ENCODE measurements around the gene HSPB8.

The HSPB8 gene

GRCh38 chr12:119178544-119179334 lies at the start of gene HSPB8:
Gene HSPB8, plus strand, starts transcription at chr12:119178931. Its CDS starts 382 bp downstream, at chr12:119179313.
- no peak for TF ChIP-seq CTCF (IDR thresholded peaks at IDR 0.05; ENCODE audit: low read depth, low read length)
- H3K4me3 ChIP-seq (ENCODE audit: low read depth, low read length), result peak within 1 kb of the TSS; percentile 63

GRCh38 chr12:119129827-119130434 lies 48.8 kb upstream of the HSPB8 start:
- H3K4me3 ChIP-seq (ENCODE audit: low read depth, low read length), result no peak overlapping the region
- no peak for TF ChIP-seq CTCF (IDR thresholded peaks at IDR 0.05; ENCODE audit: low read depth, low read length)

- no peak for TF ChIP-seq CTCF (IDR thresholded peaks at IDR 0.05; ENCODE audit: low read depth, low read length)
- H3K4me3 ChIP-seq (ENCODE audit: low read depth, low read length), result no peak overlapping the region
Measured at GRCh38 chr12:119130523-119130922, 48.2 kb upstream of the HSPB8 start.

- no peak for TF ChIP-seq CTCF (IDR thresholded peaks at IDR 0.05; ENCODE audit: low read depth, low read length)
- no peak overlapping the region for H3K4me3 ChIP-seq (ENCODE audit: low read depth, low read length)
Measured at GRCh38 chr12:119134284-119135072, 44.3 kb upstream of the HSPB8 start.

GRCh38 chr12:119136811-119137410 lies 41.8 kb upstream of the HSPB8 start:
- TF ChIP-seq CTCF (IDR thresholded peaks at IDR 0.05; ENCODE audit: low read depth, low read length), result no peak
- no peak overlapping the region for H3K4me3 ChIP-seq (ENCODE audit: low read depth, low read length)

- H3K4me3 ChIP-seq (ENCODE audit: low read depth, low read length), result no peak overlapping the region
- TF ChIP-seq CTCF (IDR thresholded peaks at IDR 0.05; ENCODE audit: low read depth, low read length), result no peak
Measured at GRCh38 chr12:119139448-119139847, 39.3 kb upstream of the HSPB8 start.
